ENCODE results near the gene SMIM23. TPM values are rescaled to one million over a fixed set of nuclear protein-coding genes. Genes with fewer than 3 reads are reported as not detected.

Gene SMIM23
- total and polyA plus RNA-seq, 2 experiments from 2014 or later: not detected

DNA sequence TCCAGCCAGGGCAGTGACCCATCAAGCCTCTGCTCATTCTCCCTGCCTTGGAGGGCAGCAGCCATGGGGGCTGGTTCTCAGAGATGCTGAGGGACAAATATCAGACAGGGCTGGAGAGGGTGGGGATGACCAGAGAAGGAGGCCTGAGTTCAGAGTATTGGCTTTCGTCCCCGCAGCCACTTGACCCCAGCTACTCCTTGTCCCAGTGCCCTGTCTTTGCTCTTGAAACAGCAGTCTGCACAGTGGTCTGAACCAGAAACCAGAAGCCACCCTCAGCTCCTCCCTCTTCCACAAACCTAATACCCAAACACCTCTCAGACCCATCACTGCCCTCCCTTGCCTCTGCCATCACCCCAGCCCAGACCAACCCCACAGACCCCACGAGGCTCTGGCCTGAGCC, 36.3 kb upstream of the SMIM23 start:
- Histone ChIP-seq H3K4me3 (no peak overlapping the region), H3K27me3 (no peaks in the 10 kb centered on the region), H3K9me3 (ENCODE audit: low read depth) (no peaks in the 10 kb centered on the region), H3K4me1 (ENCODE audit: low read depth) (no peaks in the 10 kb centered on the region), H3K27ac (no peak overlapping the region), H3K36me3 (no peaks in the 10 kb centered on the region)
- TF ChIP-seq, protein P1, sequence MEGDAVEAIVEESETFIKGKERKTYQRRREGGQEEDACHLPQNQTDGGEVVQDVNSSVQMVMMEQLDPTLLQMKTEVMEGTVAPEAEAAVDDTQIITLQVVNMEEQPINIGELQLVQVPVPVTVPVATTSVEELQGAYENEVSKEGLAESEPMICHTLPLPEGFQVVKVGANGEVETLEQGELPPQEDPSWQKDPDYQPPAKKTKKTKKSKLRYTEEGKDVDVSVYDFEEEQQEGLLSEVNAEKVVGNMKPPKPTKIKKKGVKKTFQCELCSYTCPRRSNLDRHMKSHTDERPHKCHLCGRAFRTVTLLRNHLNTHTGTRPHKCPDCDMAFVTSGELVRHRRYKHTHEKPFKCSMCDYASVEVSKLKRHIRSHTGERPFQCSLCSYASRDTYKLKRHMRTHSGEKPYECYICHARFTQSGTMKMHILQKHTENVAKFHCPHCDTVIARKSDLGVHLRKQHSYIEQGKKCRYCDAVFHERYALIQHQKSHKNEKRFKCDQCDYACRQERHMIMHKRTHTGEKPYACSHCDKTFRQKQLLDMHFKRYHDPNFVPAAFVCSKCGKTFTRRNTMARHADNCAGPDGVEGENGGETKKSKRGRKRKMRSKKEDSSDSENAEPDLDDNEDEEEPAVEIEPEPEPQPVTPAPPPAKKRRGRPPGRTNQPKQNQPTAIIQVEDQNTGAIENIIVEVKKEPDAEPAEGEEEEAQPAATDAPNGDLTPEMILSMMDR (IDR thresholded peaks at IDR 0.05; ENCODE audit: low read depth, low read length): no peak
- DNase-seq (ENCODE audit: low read depth in 1 of 2, low spot score in 1 of 2): no peak

DNA sequence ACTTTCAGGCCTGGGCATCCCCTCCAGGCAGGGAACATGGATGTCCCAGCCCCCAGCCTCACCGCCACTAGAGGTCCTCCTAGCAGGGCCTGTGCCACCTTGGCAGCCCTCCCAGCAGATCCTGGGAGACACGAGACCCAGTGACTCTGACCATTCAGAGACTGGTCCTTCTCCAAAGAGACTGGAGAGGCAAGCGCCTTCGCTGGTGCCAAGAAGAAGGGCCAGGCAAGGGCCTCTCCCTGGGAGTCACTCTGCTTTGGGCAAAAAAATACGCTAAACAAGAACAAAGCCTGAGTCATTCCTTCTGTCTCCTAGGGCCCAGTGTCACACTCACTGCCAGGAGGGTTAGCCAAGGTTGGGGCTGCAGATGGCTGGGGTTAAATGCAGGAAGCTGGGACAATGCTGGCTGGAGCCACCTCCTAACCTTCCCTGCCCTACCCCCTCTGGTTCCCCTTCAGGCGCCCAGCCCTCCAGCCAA, 35.3 kb upstream of the SMIM23 start:
- Histone ChIP-seq H3K9me3 (ENCODE audit: low read depth) (no peaks in the 10 kb centered on the region), H3K4me3 (no peak overlapping the region), H3K27ac (no peak overlapping the region), H3K4me1 (ENCODE audit: low read depth) (no peaks in the 10 kb centered on the region), H3K27me3 (no peaks in the 10 kb centered on the region), H3K36me3 (no peaks in the 10 kb centered on the region)
- TF ChIP-seq, protein P1 (IDR thresholded peaks at IDR 0.05; ENCODE audit: low read depth, low read length): no peak
- peak; percentile 8 to 41 for DNase-seq (ENCODE audit: low read depth in 1 of 2, low spot score in 1 of 2)

DNA sequence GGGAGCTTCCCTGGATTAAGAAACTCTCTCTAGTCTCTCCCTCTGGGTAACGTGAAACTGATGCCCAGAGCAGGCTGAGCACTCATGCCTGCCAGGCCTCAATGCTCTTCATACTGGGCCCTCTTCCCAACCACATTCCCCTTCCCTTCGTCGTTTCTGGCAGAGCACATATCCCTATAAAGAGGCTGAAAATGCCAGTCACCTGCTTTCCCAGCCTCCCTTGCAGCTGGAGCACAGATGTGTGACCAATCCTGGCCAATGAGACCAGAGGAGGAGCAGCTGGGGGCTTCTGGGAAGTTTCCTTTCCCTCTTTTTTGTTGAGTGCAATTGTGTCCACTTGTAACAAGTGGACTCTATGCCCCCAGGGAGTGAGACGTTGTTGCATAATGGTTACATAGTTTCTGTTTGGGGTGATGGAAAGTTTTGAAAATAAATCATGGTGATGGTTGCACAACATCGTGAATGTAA, 30.2 kb upstream of the SMIM23 start:
- no peak for DNase-seq (ENCODE audit: low read depth in 1 of 2, low spot score in 1 of 2)
- Histone ChIP-seq H3K4me1 (ENCODE audit: low read depth) (no peaks in the 10 kb centered on the region), H3K9me3 (ENCODE audit: low read depth) (no peaks in the 10 kb centered on the region), H3K27me3 (no peaks in the 10 kb centered on the region), H3K27ac (no peak overlapping the region), H3K36me3 (no peaks in the 10 kb centered on the region), H3K4me3 (no peak overlapping the region)
- TF ChIP-seq, protein P1 (IDR thresholded peaks at IDR 0.05; ENCODE audit: low read depth, low read length): no peak

DNA sequence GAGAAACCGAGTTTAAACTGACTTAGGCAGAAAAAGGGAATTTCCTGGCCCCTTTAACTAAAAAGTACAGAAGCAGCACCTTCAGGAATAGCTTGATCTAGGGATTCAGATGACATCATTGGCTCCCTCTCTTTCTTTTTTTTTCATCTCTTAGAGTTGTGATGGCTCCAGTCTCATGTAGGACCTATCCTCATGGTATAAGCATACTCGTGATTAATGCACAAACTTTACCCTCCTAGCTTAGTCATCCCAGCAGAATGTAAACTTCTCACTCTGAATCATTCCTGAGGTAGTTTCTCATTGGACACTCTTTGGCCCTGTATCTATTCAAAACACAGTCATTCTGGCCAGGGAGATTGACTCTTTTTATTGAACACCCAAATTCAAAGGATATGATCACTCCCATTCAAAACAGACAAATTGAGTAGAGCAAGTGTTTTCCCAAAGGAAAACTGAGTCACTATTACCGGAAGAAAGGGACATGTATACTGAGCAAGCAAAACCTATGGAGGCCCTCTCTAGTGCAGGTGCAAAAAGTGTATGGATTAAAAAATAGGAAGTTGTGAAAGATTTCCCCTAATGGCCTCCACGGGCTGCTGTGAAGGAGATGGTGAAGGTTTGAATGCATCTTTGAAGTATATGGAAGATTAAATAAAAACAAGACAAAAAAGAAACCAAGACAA, 27.6 kb upstream of the SMIM23 start:
- no peaks in the 10 kb centered on the region for H3K36me3 ChIP-seq

DNA sequence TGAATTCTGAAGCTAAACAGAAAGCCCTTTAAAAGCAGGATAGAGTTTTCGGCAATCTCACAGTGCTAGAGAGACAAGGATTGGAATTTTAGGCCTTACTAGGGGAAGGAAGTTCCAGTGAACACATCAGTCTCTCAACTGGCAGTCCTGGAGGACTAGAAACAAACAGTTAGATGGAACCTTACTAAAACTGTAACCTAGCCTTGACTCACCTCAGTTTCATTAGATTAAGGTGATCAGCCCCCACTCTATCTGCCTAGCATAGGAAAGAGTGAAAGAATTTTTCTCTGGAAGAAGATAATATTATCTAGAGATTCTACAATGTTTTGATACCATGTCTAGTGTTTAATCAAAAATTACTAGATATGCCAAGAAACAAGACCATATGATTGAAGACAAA, 25.8 kb upstream of the SMIM23 start:
- no peak for DNase-seq (ENCODE audit: low read depth in 1 of 2, low spot score in 1 of 2)
- no peak overlapping the region for H3K4me3 ChIP-seq
- H3K27me3 ChIP-seq: no peaks in the 10 kb centered on the region
- H3K9me3 ChIP-seq (ENCODE audit: low read depth): no peaks in the 10 kb centered on the region
- H3K27ac ChIP-seq: no peak overlapping the region
- TF ChIP-seq, protein P1 (IDR thresholded peaks at IDR 0.05; ENCODE audit: low read depth, low read length): no peak
- no peaks in the 10 kb centered on the region for H3K4me1 ChIP-seq (ENCODE audit: low read depth)
- H3K36me3 ChIP-seq: no peaks in the 10 kb centered on the region

More for the DNA sequence above, 27.6 kb upstream of the SMIM23 start:
- DNase-seq (ENCODE audit: low read depth in 1 of 2, low spot score in 1 of 2): peak in 1 of 2 donors; percentile 56
- Histone ChIP-seq H3K4me3 (no peak overlapping the region), H3K4me1 (ENCODE audit: low read depth) (no peaks in the 10 kb centered on the region), H3K9me3 (ENCODE audit: low read depth) (no peaks in the 10 kb centered on the region), H3K27ac (no peak overlapping the region), H3K27me3 (no peaks in the 10 kb centered on the region)
- TF ChIP-seq, protein P1 (IDR thresholded peaks at IDR 0.05; ENCODE audit: low read depth, low read length): no peak
